GM12873 (cell line): ENCODE data around the gene KLK1.

Source experiments
- TF ChIP-seq, protein P1 (sequence below): IDR thresholded peaks from 2 replicates; pipeline ENCODE4 v1.5.1; 2012; ENCODE audit warnings: low read depth, mild to moderate bottlenecking, moderate library complexity, low read length, control low read depth; ENCODE audit not compliant: insufficient read depth; ENCODE audit errors: missing control alignments

KLK1 gene

DNA sequence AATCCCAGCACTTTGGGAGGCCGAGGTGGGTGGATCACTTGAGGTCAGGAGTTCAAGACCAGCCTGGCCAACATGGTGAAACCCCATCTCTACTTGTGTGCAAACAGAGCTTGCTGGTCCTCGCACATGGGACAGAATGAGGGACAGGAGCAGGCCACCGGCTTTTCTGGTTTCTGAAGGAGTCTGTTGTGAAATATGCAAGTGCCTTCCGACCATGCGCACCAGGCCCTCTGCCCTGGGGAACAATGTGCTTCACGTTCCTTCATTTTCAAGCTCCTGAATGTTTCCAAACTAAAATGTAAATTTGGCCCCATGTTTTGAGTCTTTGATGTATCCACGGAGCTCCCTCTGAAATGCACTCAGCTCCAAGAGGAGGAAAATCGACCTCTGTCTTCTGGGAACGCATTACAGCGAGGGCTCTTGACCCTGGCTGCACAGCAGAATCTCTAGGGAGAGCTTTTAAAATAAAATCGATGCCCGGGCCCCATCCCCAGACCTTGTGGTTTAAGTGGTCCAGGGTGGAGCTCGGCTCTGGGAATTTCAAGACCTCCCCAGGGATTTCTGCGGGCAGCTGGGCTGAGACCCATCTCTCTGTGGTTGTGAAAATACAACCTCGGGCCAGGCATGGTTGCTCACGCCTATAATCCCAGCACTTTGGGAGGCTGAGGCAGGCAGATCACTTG lies 42.7 kb downstream of the KLK1 start:
- TF ChIP-seq, protein P1, sequence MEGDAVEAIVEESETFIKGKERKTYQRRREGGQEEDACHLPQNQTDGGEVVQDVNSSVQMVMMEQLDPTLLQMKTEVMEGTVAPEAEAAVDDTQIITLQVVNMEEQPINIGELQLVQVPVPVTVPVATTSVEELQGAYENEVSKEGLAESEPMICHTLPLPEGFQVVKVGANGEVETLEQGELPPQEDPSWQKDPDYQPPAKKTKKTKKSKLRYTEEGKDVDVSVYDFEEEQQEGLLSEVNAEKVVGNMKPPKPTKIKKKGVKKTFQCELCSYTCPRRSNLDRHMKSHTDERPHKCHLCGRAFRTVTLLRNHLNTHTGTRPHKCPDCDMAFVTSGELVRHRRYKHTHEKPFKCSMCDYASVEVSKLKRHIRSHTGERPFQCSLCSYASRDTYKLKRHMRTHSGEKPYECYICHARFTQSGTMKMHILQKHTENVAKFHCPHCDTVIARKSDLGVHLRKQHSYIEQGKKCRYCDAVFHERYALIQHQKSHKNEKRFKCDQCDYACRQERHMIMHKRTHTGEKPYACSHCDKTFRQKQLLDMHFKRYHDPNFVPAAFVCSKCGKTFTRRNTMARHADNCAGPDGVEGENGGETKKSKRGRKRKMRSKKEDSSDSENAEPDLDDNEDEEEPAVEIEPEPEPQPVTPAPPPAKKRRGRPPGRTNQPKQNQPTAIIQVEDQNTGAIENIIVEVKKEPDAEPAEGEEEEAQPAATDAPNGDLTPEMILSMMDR: no peak

DNA sequence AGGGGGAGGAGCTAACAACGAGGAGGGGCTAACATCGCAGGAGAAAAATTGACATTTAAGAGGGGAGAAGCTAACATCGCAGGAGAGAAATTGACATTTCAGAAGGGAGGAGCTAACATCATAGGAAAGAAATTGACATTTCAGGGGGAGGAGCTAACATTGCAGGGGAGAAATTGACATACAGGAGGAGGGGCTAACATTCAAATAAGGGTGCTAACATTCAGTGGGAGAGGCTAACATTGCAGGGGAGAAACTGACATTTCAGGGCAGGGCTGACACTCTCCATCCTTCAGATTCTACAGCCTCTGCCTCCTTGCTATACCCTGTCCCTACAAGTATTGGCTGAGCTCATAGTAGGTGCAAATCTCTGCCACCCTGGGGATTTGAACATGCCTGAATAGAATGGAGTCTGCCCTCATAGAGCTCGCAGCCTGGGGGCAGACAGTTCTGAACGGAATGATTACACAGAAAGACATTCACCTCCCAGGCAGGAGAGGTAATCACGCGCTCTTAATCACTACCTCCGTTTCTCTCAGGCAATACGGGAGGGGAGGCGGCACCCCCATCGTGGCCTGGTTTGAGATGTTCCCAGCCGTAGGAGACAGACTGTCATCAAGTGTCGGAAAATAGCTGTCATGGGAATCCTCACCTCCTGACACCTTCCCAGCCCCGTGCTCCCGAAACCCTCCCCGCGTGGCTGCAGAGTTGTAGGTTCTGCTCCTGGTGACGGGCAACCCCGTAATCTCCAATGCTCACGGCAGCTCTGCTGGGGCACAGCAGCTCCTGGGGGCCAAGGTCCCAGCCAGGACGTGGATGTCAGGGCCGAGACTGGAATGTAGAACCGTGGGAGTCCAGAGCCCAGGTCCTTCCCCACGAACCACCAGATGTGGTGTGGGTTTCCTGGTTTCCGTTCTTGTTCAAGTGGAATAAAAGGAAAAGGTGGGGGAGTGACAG lies 43.8 kb downstream of the KLK1 start:
- TF ChIP-seq, protein P1: no peak

DNA sequence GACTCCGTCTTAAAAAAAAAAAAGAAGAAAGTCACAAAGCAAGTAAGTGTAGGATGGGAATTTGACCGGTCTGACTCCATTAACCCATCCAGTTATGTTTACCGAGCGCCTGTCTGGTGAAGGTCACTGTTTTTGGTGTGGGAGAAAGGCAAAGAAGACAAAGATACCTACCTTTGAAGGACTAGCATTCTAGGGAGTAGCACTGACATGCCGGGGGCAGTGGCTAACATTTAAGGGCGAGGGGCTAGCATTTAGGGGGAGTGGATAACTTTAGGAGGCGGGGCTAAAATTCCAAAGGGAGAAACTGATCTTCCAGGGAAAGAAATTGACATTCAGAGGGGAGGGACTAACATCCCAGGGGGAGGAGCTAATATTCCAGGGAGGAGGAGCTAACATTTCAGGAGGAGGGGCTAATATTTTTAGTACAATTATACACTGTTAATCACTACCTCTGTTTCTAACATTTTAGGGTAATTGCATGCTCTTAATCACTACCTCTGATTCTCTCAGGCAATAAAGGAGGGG lies 44.6 kb downstream of the KLK1 start:
- TF ChIP-seq, protein P1: no peak

DNA sequence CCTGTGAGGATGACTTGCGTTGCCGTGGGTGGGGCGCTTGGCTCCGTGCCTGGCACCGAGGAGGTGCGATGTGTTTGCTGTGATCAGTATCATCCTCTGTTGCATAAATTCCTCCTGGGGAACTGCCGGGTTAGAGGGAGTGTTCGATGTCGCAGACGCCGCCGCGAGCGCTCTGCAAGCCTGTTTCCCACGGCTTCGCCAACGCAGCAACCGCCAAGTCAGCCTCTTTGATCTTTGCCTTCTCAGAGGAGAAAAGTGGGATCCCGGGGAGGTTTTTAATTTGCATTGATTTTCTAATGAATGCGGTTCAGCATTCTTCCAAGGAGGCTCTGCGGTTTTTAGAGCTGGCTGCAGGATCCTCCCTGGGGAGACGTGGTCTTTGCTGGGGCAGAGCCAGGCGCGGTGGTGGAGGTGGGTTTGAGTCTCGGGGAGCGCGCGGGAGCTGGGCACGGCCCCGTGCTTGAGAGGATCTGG lies 45.7 kb downstream of the KLK1 start:
- TF ChIP-seq, protein P1: no peak

DNA sequence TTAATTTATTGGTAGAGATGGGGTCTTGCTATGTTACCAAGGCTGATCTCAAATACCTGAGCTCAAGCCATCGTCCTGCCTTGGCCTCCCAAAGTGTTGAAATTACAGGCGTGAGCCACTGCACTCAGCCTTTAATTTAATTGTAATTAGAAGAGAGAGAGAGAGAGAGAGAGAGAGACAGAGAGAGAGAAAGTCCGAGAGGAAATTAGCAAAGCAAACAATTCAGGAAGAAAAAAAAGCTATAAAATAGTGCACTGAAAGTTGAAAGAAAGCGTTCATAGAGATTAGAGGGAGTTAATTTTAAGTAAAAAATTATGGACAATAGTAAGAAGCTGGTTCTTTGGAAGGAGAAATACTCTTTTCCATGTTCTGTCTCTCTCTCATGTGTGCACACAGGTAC lies 46.3 kb downstream of the KLK1 start:
- TF ChIP-seq, protein P1: no peak

DNA sequence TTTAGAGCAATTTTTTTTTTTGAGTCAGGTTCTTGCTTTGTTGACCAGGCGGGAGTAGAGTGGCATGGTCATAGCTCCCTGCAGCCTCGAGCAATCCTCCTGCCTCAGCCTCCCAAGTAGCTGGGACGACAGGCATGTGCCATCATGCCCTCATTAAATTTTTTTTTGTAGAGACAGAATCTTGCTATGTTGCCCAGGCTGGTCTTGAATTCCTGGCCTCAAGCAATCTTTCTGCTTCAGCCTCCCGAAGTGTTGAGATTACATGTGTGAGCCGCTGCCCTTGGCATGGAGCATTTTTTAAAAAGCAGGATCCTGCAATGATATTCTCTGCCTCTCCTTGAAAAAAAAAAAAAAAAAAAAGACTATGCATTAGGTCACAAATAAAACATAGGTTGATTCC lies 47.5 kb downstream of the KLK1 start:
- TF ChIP-seq, protein P1: no peak

DNA sequence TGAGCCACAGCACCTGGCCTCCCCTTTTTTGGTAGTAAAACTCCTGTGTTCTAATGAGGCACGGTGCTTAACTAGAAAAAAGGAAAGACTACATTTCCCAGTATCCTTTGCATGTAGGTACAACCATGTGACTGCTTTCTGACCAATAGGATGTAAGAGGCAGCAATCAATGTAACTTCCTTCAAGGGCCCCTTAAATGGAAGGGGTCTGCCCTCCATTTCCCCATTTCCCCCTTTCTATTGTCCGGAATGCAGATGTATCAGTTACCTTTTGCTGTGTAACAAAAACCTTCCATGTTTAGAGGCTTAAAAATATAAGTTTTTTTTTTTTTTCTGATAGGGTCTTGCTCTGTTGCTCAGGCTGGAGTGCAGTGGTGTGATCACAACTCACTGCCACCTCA lies 51.1 kb downstream of the KLK1 start:
- TF ChIP-seq, protein P1: no peak
